GM20000 (cell line): Measurements from ENCODE around the gene WDR44.
"Not testable (repeated sequence)": the region's sequence is repeated elsewhere in the genome, so short reads cannot be mapped to it uniquely, and the experiment has no call there.

Experiments used
- DNase-seq: peaks from one replicate; pipeline ENCODE4 v3.0.0; 2012; ENCODE audit warnings: low spot score
- CTCF ChIP-seq: IDR thresholded peaks from 2 replicates; pipeline ENCODE4 v1.5.1; 2012; ENCODE audit warnings: mild to moderate bottlenecking, control low read depth; ENCODE audit errors: extremely low read depth, missing control alignments

WDR44 gene

GRCh38 chrX:118345464-118346257 lies at the start of gene WDR44:
TSS of gene WDR44 (plus strand) at chrX:118346106. CDS start at chrX:118346504, 398 bp downstream.
- DNase-seq, result peak; percentile 82
- TF ChIP-seq CTCF, result no peak

GRCh38 chrX:118305827-118306226 lies 40.1 kb upstream of the WDR44 start:
- not testable (repeated sequence) for DNase-seq

GRCh38 chrX:118315529-118315928 lies 30.4 kb upstream of the WDR44 start:
- TF ChIP-seq CTCF, result no peak
- DNase-seq, result no peak

- no peak for DNase-seq
- no peak for TF ChIP-seq CTCF
Measured at GRCh38 chrX:118324588-118324987, 21.3 kb upstream of the WDR44 start.

- no peak for TF ChIP-seq CTCF
- DNase-seq, result peak; percentile 10
Measured at GRCh38 chrX:118325453-118325852, 20.5 kb upstream of the WDR44 start.

- no peak for DNase-seq
- no peak for TF ChIP-seq CTCF
Measured at GRCh38 chrX:118329175-118329574, 16.7 kb upstream of the WDR44 start.

GRCh38 chrX:118337687-118338086 lies 8.2 kb upstream of the WDR44 start:
- TF ChIP-seq CTCF, result no peak
- DNase-seq, result no peak

- no peak for TF ChIP-seq CTCF
- no peak for DNase-seq
Measured at GRCh38 chrX:118338930-118339329, 7.0 kb upstream of the WDR44 start.
